ENCODE measurements around the gene DLGAP1. TPM values are rescaled to one million over a fixed set of nuclear protein-coding genes. Genes with fewer than 3 reads are reported as not detected.

Gene DLGAP1
- total RNA-seq, 4 donors from 2014 or later: 0.13 to 6.2 (median 0.53) TPM

GRCh38 chr18:3458378-3458777 lies 996.7 kb downstream of the DLGAP1 start:
- Histone ChIP-seq H3K9me3 (no peaks in the 10 kb centered on the region), H3K4me1 (peaks cover 28 to 30% of the 10 kb centered on the region in 2 donors), H3K27ac (no peak overlapping the region), H3K4me3 (no peak overlapping the region), H3K36me3 (peaks cover 0 to 38% of the 10 kb centered on the region in 2 donors), H3K27me3 (no peaks in the 10 kb centered on the region)
- TF ChIP-seq CTCF (IDR thresholded peaks at IDR 0.05 in 4 of 5, conservative IDR thresholded peaks at IDR 0.05 in 1 of 5) (no peak), POLR2A (IDR thresholded peaks at IDR 0.05) (no peak)
- in situ Hi-C loops (cut with MboI; ENCODE audit: low sequenced_read_pairs in 4 of 4): loop anchor here in 1 of 4 donors (10.0 kb wide), 1 partner anchor 206 kb away; no protein-coding TSS in a partner anchor
- no peak for DNase-seq
- intact Hi-C loops (cut with DNase I; ENCODE audit: low total_unique reads): no loop called here
- no peak for ATAC-seq

- Histone ChIP-seq H3K9me3 (no peaks in the 10 kb centered on the region), H3K4me3 (no peak overlapping the region), H3K27ac (no peak overlapping the region), H3K36me3 (peaks cover 0 to 38% of the 10 kb centered on the region in 2 donors), H3K4me1 (peaks cover 34 to 39% of the 10 kb centered on the region in 2 donors), H3K27me3 (no peaks in the 10 kb centered on the region)
- intact Hi-C loops (cut with DNase I; ENCODE audit: low total_unique reads) (loop anchor here (1.0 kb wide), 1 partner anchor 209 kb away; no protein-coding TSS in a partner anchor), in situ Hi-C loops (cut with MboI; ENCODE audit: low sequenced_read_pairs in 4 of 4) (loop anchor here in 1 of 4 donors (10.0 kb wide), 1 partner anchor 208 kb away; no protein-coding TSS in a partner anchor)
- no peak for DNase-seq
- no peak for ATAC-seq
- TF ChIP-seq CTCF (IDR thresholded peaks at IDR 0.05 in 4 of 5, conservative IDR thresholded peaks at IDR 0.05 in 1 of 5) (no peak), POLR2A (IDR thresholded peaks at IDR 0.05) (no peak)
Observed at GRCh38 chr18:3457261-3457724, 997.8 kb downstream of the DLGAP1 start.

- in situ Hi-C loops (cut with MboI; ENCODE audit: low sequenced_read_pairs in 4 of 4) (loop anchor here in 1 of 4 donors (10.0 kb wide), 1 partner anchor 208 kb away; no protein-coding TSS in a partner anchor), intact Hi-C loops (cut with DNase I; ENCODE audit: low total_unique reads) (loop anchor here (1.0 kb wide), 1 partner anchor 210 kb away; no protein-coding TSS in a partner anchor)
- TF ChIP-seq CTCF (IDR thresholded peaks at IDR 0.05 in 4 of 5, conservative IDR thresholded peaks at IDR 0.05 in 1 of 5) (no peak), POLR2A (IDR thresholded peaks at IDR 0.05) (no peak)
- no peaks in the 10 kb centered on the region for H3K27me3 ChIP-seq
- no peak for DNase-seq
- peaks cover 34 to 39% of the 10 kb centered on the region in 2 donors for H3K4me1 ChIP-seq
- no peak for ATAC-seq
- H3K36me3 ChIP-seq: peaks cover 0 to 38% of the 10 kb centered on the region in 2 donors
- no peak overlapping the region for H3K27ac ChIP-seq
- no peaks in the 10 kb centered on the region for H3K9me3 ChIP-seq
- no peak overlapping the region for H3K4me3 ChIP-seq
Observed at GRCh38 chr18:3456686-3457069, 998.4 kb downstream of the DLGAP1 start.

GRCh38 chr18:3455907-3456685 lies 999.0 kb downstream of the DLGAP1 start:
- Histone ChIP-seq H3K4me1 (peaks cover 34 to 39% of the 10 kb centered on the region in 2 donors), H3K36me3 (peaks cover 0 to 38% of the 10 kb centered on the region in 2 donors), H3K27ac (peak overlapping the region in 3 of 4 donors; percentile 33 to 99 (median 98)), H3K27me3 (no peaks in the 10 kb centered on the region), H3K9me3 (no peaks in the 10 kb centered on the region), H3K4me3 (no peak overlapping the region)
- in situ Hi-C loops (cut with MboI; ENCODE audit: low sequenced_read_pairs in 4 of 4): loop anchor here in 1 of 4 donors (10.0 kb wide), 1 partner anchor 209 kb away; no protein-coding TSS in a partner anchor
- ATAC-seq (peak in 1 of 2 donors; percentile 20), DNase-seq (peak in 1 of 2 donors; percentile 29)
- TF ChIP-seq CTCF (IDR thresholded peaks at IDR 0.05 in 4 of 5, conservative IDR thresholded peaks at IDR 0.05 in 1 of 5) (no peak), POLR2A (IDR thresholded peaks at IDR 0.05) (no peak)
- intact Hi-C loops (cut with DNase I; ENCODE audit: low total_unique reads): loop anchor here (2.0 kb wide), 1 partner anchor 173 kb away; no protein-coding TSS in a partner anchor
